A549 (cell line): ENCODE measurements around the gene AFF3.

ENCODE experiments used
- CEBPB ChIP-seq, 2 experiments: fragments of >200 bp in 1 of 2; sonication (Bioruptor Twin) in 1 of 2; formaldehyde crosslinking in 1 of 2; IDR thresholded peaks; 2 replicates each; pipeline ENCODE4 v1.6.1; 2012 to 2016
- CTCF ChIP-seq: fragments of >200 bp; sonication (Bioruptor Twin); formaldehyde crosslinking; IDR thresholded peaks from 3 replicates; pipeline ENCODE4 v1.5.1; 2016
- ELK1 ChIP-seq: fragments of 150-350 bp; IDR thresholded peaks from 2 replicates; pipeline ENCODE4 v1.6.1; 2014; ENCODE audit warnings: low read depth, mild to moderate bottlenecking, low read length
- KDM5A ChIP-seq: fragments of 200-600 bp; sonication (generic); IDR thresholded peaks from 2 replicates; pipeline ENCODE4 v1.6.1; 2016; ENCODE audit warnings: antibody characterized with exemption, mild to moderate bottlenecking
- MAZ ChIP-seq: fragments of 150-350 bp; IDR thresholded peaks from 2 replicates; pipeline ENCODE4 v1.6.1; 2014; ENCODE audit warnings: antibody characterized with exemption, low read depth, low read length, borderline replicate concordance
- PBX3 ChIP-seq: IDR thresholded peaks from 2 replicates; pipeline ENCODE4 v1.6.1; 2012
- POLR2A ChIP-seq: IDR thresholded peaks from 2 replicates; pipeline ENCODE4 v1.6.1; 2012; ENCODE audit warnings: mild to moderate bottlenecking, low read length
- RAD21 ChIP-seq, 2 experiments: fragments of >200 bp in 1 of 2; sonication (Bioruptor Twin) in 1 of 2; formaldehyde crosslinking in 1 of 2; IDR thresholded peaks in 1 of 2; conservative IDR thresholded peaks in 1 of 2; 2 replicates in 1 of 2; 3 replicates in 1 of 2; pipeline ENCODE4 v1.6.1; 2012 to 2018; ENCODE audit warnings: inconsistent platforms in 1 of 2
- RNF2 ChIP-seq: fragments of 200-600 bp; sonication (generic); IDR thresholded peaks from 2 replicates; pipeline ENCODE4 v1.6.1; 2016; ENCODE audit warnings: low read depth, mild to moderate bottlenecking, antibody characterized with exemption, moderate library complexity, borderline replicate concordance

- TF ChIP-seq CTCF (no peak), POLR2A (no peak), RAD21 (conservative IDR thresholded peaks at IDR 0.05 in 1 of 2, IDR thresholded peaks at IDR 0.05 in 1 of 2) (no peak), ELK1 (no peak), CEBPB (IDR thresholded peaks at IDR 0.05) (no peak), PBX3 (no peak), RNF2 (no peak), MAZ (no peak), KDM5A (no peak)
Observed at GRCh38 chr2:99834426-99834825, 308.0 kb downstream of the AFF3 start.
